PC-9 (cell line): ENCODE data around the gene HACD2.

Experiments used
- CTCF ChIP-seq: fragments of 200-600 bp; sonication (generic); conservative IDR thresholded peaks from 2 replicates; pipeline ENCODE4 v1.6.1; 2017; ENCODE audit warnings: mixed run types, antibody characterized with exemption, mild to moderate bottlenecking, moderate library complexity
- EZH2 ChIP-seq: fragments of 200-600 bp; sonication (generic); IDR thresholded peaks from 2 replicates; pipeline ENCODE4 v1.8.0; 2017; ENCODE audit warnings: antibody characterized with exemption, low read depth

- TF ChIP-seq CTCF (no peak), EZH2 (no peak)
Measured at GRCh38 chr3:123561188-123561587, 23.7 kb downstream of the HACD2 start.
